Hepatocyte (in vitro differentiated cells): ENCODE measurements around the gene AMHR2. TPM values are rescaled to one million over a fixed set of nuclear protein-coding genes. Genes with fewer than 3 reads are reported as not detected.
A peak's percentile ranks its signal among the peaks of the same experiment; 100 is the strongest.
"Not testable (repeated sequence)": the region's sequence is repeated elsewhere in the genome, so short reads cannot be mapped to it uniquely, and the experiment has no call there.

ENCODE experiments used
- DNase-seq: peaks from one replicate; pipeline ENCODE4 v3.0.0-alpha.2; 2016; ENCODE audit warnings: low spot score
- H2AFZ ChIP-seq: fragments of 200-600 bp; sonication (generic); 2 replicates; pipeline ENCODE4 v1.6.0; 2016; ENCODE audit warnings: antibody characterized with exemption, mild to moderate bottlenecking
- H3K27ac ChIP-seq: fragments of 200-600 bp; sonication (generic); 2 replicates; pipeline ENCODE4 v1.5.1; 2016; ENCODE audit warnings: mild to moderate bottlenecking
- H3K27me3 ChIP-seq: fragments of 200-600 bp; sonication (generic); 2 replicates; pipeline ENCODE4 v1.6.1; 2016
- H3K36me3 ChIP-seq: fragments of 200-600 bp; sonication (generic); replicated peaks from 2 replicates; pipeline ENCODE4 v1.5.1; 2016; ENCODE audit warnings: low read depth; ENCODE audit not compliant: insufficient read depth
- H3K4me1 ChIP-seq: fragments of 200-600 bp; sonication (generic); 2 replicates; pipeline ENCODE4 v1.5.1; 2016; ENCODE audit warnings: mild to moderate bottlenecking, moderate library complexity; ENCODE audit not compliant: insufficient read depth
- H3K4me2 ChIP-seq: fragments of 200-600 bp; sonication (generic); 2 replicates; pipeline ENCODE4 v1.6.0; 2016
- H3K4me3 ChIP-seq: fragments of 200-600 bp; sonication (generic); 2 replicates; pipeline ENCODE4 v1.5.1; 2016; ENCODE audit warnings: mild to moderate bottlenecking
- H3K79me2 ChIP-seq: fragments of 200-600 bp; sonication (generic); 2 replicates; pipeline ENCODE4 v1.6.0; 2017; ENCODE audit warnings: mild to moderate bottlenecking
- H3K9me2 ChIP-seq: fragments of 200-600 bp; sonication (generic); replicated peaks from 2 replicates; pipeline ENCODE4 v1.6.0; 2017; ENCODE audit warnings: mild to moderate bottlenecking; ENCODE audit not compliant: insufficient read depth
- H3K9me3 ChIP-seq: fragments of 200-600 bp; sonication (generic); 2 replicates; pipeline ENCODE4 v1.5.1; 2016; ENCODE audit warnings: low read depth, mild to moderate bottlenecking
- H4K20me1 ChIP-seq: fragments of 200-600 bp; sonication (generic); 2 replicates; pipeline ENCODE4 v1.6.0; 2016; ENCODE audit warnings: mild to moderate bottlenecking; ENCODE audit not compliant: insufficient read depth, poor library complexity, severe bottlenecking
- CTCF ChIP-seq: fragments of 200-600 bp; sonication (generic); IDR thresholded peaks from 2 replicates; pipeline ENCODE4 v1.5.1; 2016; ENCODE audit warnings: antibody characterized with exemption, mild to moderate bottlenecking; ENCODE audit not compliant: poor library complexity
- EZH2 ChIP-seq: fragments of 200-600 bp; sonication (generic); IDR thresholded peaks from 2 replicates; pipeline ENCODE4 v1.6.1; 2016; ENCODE audit warnings: antibody characterized with exemption, mild to moderate bottlenecking, borderline replicate concordance
- EZH2phosphoT487 ChIP-seq: fragments of 200-600 bp; sonication (generic); IDR thresholded peaks from one replicate; pipeline ENCODE4 v1.6.1; 2018; ENCODE audit warnings: antibody characterized with exemption, mild to moderate bottlenecking, low read depth, moderate library complexity; ENCODE audit not compliant: unreplicated experiment, severe bottlenecking
- WGBS: methylation state at CpG from one replicate; pipeline ENCODE4 v1.1.6; 2016; ENCODE audit warnings: low lambda C conversion rate; ENCODE audit errors: missing lambda C conversion rate; 5-methylcytosine and 5-hydroxymethylcytosine counted together
- polyA plus RNA-seq: library from polyadenylated mRNA; unstranded; fragments of >200 nt; fragmentation: Nextera tagmentation; extraction: Ambion mirVana; gene quantifications from 2 replicates; pipeline ENCODE4 v1.2.1, GENCODE V29; 2016
- total RNA-seq: library from RNA; depleted of rRNA; stranded (reverse); fragments of >200 nt; gene quantifications from 2 replicates; pipeline ENCODE4 v1.2.3, GENCODE V29; 2014

AMHR2 gene
- total and polyA plus RNA-seq, 2 experiments from 2014 or later = 6.4 to 16.9 TPM

GRCh38 chr12:53388932-53389331 is 34.7 kb upstream of the AMHR2 start:
- Histone ChIP-seq H3K27ac (peak overlapping the region; percentile 2), H2AFZ (no peak overlapping the region), H3K27me3 (no peaks in the 10 kb centered on the region), H3K4me3 (no peak overlapping the region), H3K4me2 (peak overlapping the region; percentile 89), H3K9me2 (no peaks in the 10 kb centered on the region), H3K9me3 (no peaks in the 10 kb centered on the region), H4K20me1 (peaks cover 59% of the 10 kb centered on the region), H3K4me1 (peaks cover 51% of the 10 kb centered on the region), H3K36me3 (no peaks in the 10 kb centered on the region), H3K79me2 (peaks cover 97% of the 10 kb centered on the region)
- DNase-seq = no peak
- 93% methylated on average over 4 of the region's 4 CpGs for WGBS
- TF ChIP-seq EZH2phosphoT487 = no peak
- TF ChIP-seq CTCF = no peak
- TF ChIP-seq EZH2 = no peak

- DNase-seq = no peak
- Histone ChIP-seq H3K9me2 (no peaks in the 10 kb centered on the region), H3K4me2 (peak overlapping the region; percentile 56), H3K36me3 (no peaks in the 10 kb centered on the region), H3K79me2 (peaks cover 97% of the 10 kb centered on the region), H2AFZ (no peak overlapping the region), H3K27ac (no peak overlapping the region), H3K4me3 (peak overlapping the region; percentile 12), H3K9me3 (no peaks in the 10 kb centered on the region), H3K27me3 (no peaks in the 10 kb centered on the region), H4K20me1 (peaks cover 57% of the 10 kb centered on the region), H3K4me1 (peaks cover 49% of the 10 kb centered on the region)
- no peak for TF ChIP-seq EZH2phosphoT487
- no peak for TF ChIP-seq EZH2
- TF ChIP-seq CTCF = no peak
- WGBS = 78% methylated on average over 3 of the region's 3 CpGs
Observed at GRCh38 chr12:53389702-53390101, 34.0 kb upstream of the AMHR2 start.

GRCh38 chr12:53391724-53392123 is 31.9 kb upstream of the AMHR2 start:
- H2AFZ ChIP-seq = no peak overlapping the region
- peak overlapping the region; percentile 56 for H3K4me2 ChIP-seq
- TF ChIP-seq CTCF = no peak
- TF ChIP-seq EZH2 = no peak
- TF ChIP-seq EZH2phosphoT487 = no peak
- H3K79me2 ChIP-seq = peaks cover 97% of the 10 kb centered on the region
- H4K20me1 ChIP-seq = peaks cover 40% of the 10 kb centered on the region
- no peaks in the 10 kb centered on the region for H3K36me3 ChIP-seq
- no peak for DNase-seq
- WGBS = 66% methylated on average over 5 of the region's 5 CpGs
- peaks cover 30% of the 10 kb centered on the region for H3K4me1 ChIP-seq
- no peak overlapping the region for H3K4me3 ChIP-seq
- H3K9me2 ChIP-seq = no peaks in the 10 kb centered on the region
- no peaks in the 10 kb centered on the region for H3K9me3 ChIP-seq
- H3K27ac ChIP-seq = peak overlapping the region; percentile 48
- H3K27me3 ChIP-seq = no peaks in the 10 kb centered on the region

- Histone ChIP-seq H3K4me3 (no peak overlapping the region), H2AFZ (no peak overlapping the region), H3K4me2 (no peak overlapping the region), H3K9me3 (no peaks in the 10 kb centered on the region), H4K20me1 (peaks cover 11% of the 10 kb centered on the region), H3K27ac (no peak overlapping the region), H3K79me2 (peaks cover 98% of the 10 kb centered on the region), H3K9me2 (no peaks in the 10 kb centered on the region), H3K36me3 (no peaks in the 10 kb centered on the region), H3K27me3 (no peaks in the 10 kb centered on the region), H3K4me1 (no peaks in the 10 kb centered on the region)
- 98% methylated on average over 7 of the region's 7 CpGs for WGBS
- TF ChIP-seq EZH2 = no peak
- TF ChIP-seq EZH2phosphoT487 = no peak
- TF ChIP-seq CTCF = no peak
- DNase-seq = no peak
Observed at GRCh38 chr12:53399896-53400295, 23.8 kb upstream of the AMHR2 start.

GRCh38 chr12:53402351-53402750 is 21.3 kb upstream of the AMHR2 start:
- H3K27ac ChIP-seq, H3K4me3 ChIP-seq, H3K4me2 ChIP-seq, H3K9me2 ChIP-seq, DNase-seq, H3K9me3 ChIP-seq, H2AFZ ChIP-seq, H3K36me3 ChIP-seq, H3K27me3 ChIP-seq, H4K20me1 ChIP-seq, H3K4me1 ChIP-seq: not testable (repeated sequence)
- peaks cover 90% of the 10 kb centered on the region for H3K79me2 ChIP-seq
- 99% methylated on average over 16 of the region's 16 CpGs for WGBS
